HG03457 (cell line): ENCODE data around the gene OR6Y1.

Experiments used
- ATAC-seq: cut with Tn5 transposase; IDR thresholded peaks from one replicate; pipeline ENCODE4 v1.9.1; 2021; ENCODE audit warnings: moderate number of reproducible peaks; ENCODE audit not compliant: unreplicated experiment

Gene OR6Y1

GRCh38 chr1:158507511-158507910, 46.7 kb downstream of the OR6Y1 start:
- ATAC-seq, result no peak

GRCh38 chr1:158506369-158506987, 47.7 kb downstream of the OR6Y1 start:
- no peak for ATAC-seq

- ATAC-seq, result no peak
Observed at GRCh38 chr1:158496374-158496773, 57.8 kb downstream of the OR6Y1 start.

GRCh38 chr1:158494796-158495195, 59.4 kb downstream of the OR6Y1 start:
- ATAC-seq, result no peak
